ENCODE measurements around the gene NME3. TPM values are rescaled to one million over a fixed set of nuclear protein-coding genes. Genes with fewer than 3 reads are reported as not detected.
A peak's percentile ranks its signal among the peaks of the same experiment; 100 is the strongest.

NME3 gene
- total and polyA plus RNA-seq, 9 of the 15 experiments (the other 6 are each of a cell fraction or from before 2014, with no cell fraction given) = 0.68 to 76.3 (median 11.5) TPM

DNA sequence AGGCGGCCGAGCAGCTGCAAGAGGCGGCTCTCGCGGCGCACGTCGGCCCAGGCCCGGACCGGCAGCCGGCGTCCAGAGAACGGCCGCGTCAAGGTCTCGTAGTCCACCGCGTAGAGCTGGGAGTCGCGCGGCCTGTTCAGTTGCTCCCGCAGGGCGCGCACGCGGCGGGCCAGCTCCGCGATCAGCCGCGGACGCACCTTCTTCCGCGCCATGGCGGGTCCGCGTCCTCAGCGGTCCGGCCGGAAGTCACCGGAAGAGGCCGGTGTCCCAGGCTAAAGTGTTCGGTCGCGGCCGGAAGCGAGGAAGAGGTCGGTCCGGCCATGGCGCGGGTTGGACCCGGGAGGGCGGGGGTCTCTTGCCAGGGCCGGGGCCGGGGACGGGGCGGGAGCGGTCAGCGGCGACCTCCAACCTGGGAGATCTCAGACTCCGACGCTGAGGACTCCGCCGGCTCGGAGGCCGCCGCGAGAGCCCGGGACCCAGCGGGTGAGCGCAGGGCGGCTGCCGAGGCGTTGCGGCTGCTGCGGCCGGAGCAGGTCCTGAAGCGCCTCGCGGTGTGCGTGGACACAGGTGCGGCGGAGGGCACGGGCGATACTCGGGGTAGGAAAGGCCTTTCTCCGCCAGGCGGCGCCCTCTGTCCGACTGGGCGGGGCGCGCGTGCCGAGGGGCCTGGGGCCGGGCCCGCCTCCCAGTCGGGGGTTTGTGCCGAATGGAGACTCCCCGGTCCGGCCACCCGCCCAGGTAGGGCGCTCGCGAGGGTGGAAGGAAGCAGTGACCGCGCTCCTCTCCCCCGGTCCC, 1.8 kb upstream of the NME3 start, which contains the start of gene MRPS34 (continued):
- TF ChIP-seq, protein P1, sequence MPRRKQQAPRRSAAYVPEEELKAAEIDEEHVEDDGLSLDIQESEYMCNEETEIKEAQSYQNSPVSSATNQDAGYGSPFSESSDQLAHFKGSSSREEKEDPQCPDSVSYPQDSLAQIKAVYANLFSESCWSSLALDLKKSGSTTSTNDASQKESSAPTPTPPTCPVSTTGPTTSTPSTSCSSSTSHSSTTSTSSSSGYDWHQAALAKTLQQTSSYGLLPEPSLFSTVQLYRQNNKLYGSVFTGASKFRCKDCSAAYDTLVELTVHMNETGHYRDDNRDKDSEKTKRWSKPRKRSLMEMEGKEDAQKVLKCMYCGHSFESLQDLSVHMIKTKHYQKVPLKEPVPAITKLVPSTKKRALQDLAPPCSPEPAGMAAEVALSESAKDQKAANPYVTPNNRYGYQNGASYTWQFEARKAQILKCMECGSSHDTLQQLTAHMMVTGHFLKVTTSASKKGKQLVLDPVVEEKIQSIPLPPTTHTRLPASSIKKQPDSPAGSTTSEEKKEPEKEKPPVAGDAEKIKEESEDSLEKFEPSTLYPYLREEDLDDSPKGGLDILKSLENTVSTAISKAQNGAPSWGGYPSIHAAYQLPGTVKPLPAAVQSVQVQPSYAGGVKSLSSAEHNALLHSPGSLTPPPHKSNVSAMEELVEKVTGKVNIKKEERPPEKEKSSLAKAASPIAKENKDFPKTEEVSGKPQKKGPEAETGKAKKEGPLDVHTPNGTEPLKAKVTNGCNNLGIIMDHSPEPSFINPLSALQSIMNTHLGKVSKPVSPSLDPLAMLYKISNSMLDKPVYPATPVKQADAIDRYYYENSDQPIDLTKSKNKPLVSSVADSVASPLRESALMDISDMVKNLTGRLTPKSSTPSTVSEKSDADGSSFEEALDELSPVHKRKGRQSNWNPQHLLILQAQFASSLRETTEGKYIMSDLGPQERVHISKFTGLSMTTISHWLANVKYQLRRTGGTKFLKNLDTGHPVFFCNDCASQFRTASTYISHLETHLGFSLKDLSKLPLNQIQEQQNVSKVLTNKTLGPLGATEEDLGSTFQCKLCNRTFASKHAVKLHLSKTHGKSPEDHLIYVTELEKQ (CRISPR knock-in tag; IDR thresholded peaks at IDR 0.05) = no peak; the same call in 1 of the 2 replicates
- no peak for TF ChIP-seq ZNF23 (CRISPR knock-in tag; IDR thresholded peaks at IDR 0.05)
- no peak for TF ChIP-seq HOXB6 (CRISPR knock-in tag; IDR thresholded peaks at IDR 0.05; ENCODE audit: borderline replicate concordance)
- TF ChIP-seq POLR2H (tag; IDR thresholded peaks at IDR 0.05; ENCODE audit: low read depth) = peak; percentile 19; the same call in 1 of the 2 replicates
- 0 out of 2 replicates have a peak, but pooled peaks have one; percentile 69 for TF ChIP-seq ZNF583 (CRISPR knock-in tag; IDR thresholded peaks at IDR 0.05)
- TF ChIP-seq TCFL5 (CRISPR knock-in tag; conservative IDR thresholded peaks at IDR 0.05) = no peak
- peak; percentile 70 for TF ChIP-seq FIP1L1 (IDR thresholded peaks at IDR 0.05; ENCODE audit: low read depth, low read length, poor library complexity, severe bottlenecking)
- TF ChIP-seq GATAD2B (IDR thresholded peaks at IDR 0.05; ENCODE audit: borderline replicate concordance) = no peak
- TF ChIP-seq GTF2A2 (tag; IDR thresholded peaks at IDR 0.05) = no peak
- no peak for TF ChIP-seq EGR1 (conservative IDR thresholded peaks at IDR 0.05)
- TF ChIP-seq, protein P2, sequence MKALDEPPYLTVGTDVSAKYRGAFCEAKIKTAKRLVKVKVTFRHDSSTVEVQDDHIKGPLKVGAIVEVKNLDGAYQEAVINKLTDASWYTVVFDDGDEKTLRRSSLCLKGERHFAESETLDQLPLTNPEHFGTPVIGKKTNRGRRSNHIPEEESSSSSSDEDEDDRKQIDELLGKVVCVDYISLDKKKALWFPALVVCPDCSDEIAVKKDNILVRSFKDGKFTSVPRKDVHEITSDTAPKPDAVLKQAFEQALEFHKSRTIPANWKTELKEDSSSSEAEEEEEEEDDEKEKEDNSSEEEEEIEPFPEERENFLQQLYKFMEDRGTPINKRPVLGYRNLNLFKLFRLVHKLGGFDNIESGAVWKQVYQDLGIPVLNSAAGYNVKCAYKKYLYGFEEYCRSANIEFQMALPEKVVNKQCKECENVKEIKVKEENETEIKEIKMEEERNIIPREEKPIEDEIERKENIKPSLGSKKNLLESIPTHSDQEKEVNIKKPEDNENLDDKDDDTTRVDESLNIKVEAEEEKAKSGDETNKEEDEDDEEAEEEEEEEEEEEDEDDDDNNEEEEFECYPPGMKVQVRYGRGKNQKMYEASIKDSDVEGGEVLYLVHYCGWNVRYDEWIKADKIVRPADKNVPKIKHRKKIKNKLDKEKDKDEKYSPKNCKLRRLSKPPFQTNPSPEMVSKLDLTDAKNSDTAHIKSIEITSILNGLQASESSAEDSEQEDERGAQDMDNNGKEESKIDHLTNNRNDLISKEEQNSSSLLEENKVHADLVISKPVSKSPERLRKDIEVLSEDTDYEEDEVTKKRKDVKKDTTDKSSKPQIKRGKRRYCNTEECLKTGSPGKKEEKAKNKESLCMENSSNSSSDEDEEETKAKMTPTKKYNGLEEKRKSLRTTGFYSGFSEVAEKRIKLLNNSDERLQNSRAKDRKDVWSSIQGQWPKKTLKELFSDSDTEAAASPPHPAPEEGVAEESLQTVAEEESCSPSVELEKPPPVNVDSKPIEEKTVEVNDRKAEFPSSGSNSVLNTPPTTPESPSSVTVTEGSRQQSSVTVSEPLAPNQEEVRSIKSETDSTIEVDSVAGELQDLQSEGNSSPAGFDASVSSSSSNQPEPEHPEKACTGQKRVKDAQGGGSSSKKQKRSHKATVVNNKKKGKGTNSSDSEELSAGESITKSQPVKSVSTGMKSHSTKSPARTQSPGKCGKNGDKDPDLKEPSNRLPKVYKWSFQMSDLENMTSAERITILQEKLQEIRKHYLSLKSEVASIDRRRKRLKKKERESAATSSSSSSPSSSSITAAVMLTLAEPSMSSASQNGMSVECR (CRISPR knock-in tag; IDR thresholded peaks at IDR 0.05) = peak; percentile 92
- TF ChIP-seq CEBPB (tag; IDR thresholded peaks at IDR 0.05) = no peak
- no peak for TF ChIP-seq PHTF2 (CRISPR knock-in tag; IDR thresholded peaks at IDR 0.05)
- TF ChIP-seq RBM34 (IDR thresholded peaks at IDR 0.05; ENCODE audit: borderline replicate concordance, insufficient read depth, low read length) = no peak
- TF ChIP-seq HMG20B (CRISPR knock-in tag; IDR thresholded peaks at IDR 0.05) = no peak
- TF ChIP-seq CBFA2T3 (IDR thresholded peaks at IDR 0.05) = no peak
- TF ChIP-seq ZNF184 (CRISPR knock-in tag; IDR thresholded peaks at IDR 0.05) = no peak
- no peak for TF ChIP-seq MTA1 (IDR thresholded peaks at IDR 0.05; ENCODE audit: borderline replicate concordance)
- TF ChIP-seq, protein P3, sequence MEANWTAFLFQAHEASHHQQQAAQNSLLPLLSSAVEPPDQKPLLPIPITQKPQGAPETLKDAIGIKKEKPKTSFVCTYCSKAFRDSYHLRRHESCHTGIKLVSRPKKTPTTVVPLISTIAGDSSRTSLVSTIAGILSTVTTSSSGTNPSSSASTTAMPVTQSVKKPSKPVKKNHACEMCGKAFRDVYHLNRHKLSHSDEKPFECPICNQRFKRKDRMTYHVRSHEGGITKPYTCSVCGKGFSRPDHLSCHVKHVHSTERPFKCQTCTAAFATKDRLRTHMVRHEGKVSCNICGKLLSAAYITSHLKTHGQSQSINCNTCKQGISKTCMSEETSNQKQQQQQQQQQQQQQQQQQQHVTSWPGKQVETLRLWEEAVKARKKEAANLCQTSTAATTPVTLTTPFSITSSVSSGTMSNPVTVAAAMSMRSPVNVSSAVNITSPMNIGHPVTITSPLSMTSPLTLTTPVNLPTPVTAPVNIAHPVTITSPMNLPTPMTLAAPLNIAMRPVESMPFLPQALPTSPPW (CRISPR knock-in tag; IDR thresholded peaks at IDR 0.05) = peak; percentile 61
- TF ChIP-seq SPI1 (IDR thresholded peaks at IDR 0.05; ENCODE audit: borderline replicate concordance, low read depth, low read length) = no peak
